RCC 7860 (cell line): ENCODE measurements around the gene MLC1.

Experiments
- DNase-seq: peaks from one replicate; pipeline ENCODE4 v3.0.0-alpha.2; 2015; ENCODE audit warnings: low spot score
- FAIRE-seq: peaks from 2 replicates; lab custom pipeline; 2012; peaks lifted over from hg19 to GRCh38; lab: Jason Lieb, UNC

Gene MLC1

GRCh38 chr22:50078761-50079160 is 6.5 kb downstream of the MLC1 start:
- no peak for FAIRE-seq
- no peak for DNase-seq

GRCh38 chr22:50078246-50078645 is 7.0 kb downstream of the MLC1 start:
- FAIRE-seq, result no peak

GRCh38 chr22:50076646-50077535 is 8.3 kb downstream of the MLC1 start:
- DNase-seq (no peak), FAIRE-seq (no peak)

More at GRCh38 chr22:50078246-50078645, 7.0 kb downstream of the MLC1 start:
- no peak for DNase-seq

- FAIRE-seq, result no peak
These were observed 10.4 kb downstream of the MLC1 start for GRCh38 chr22:50074551-50075530.

GRCh38 chr22:50074056-50074455 is 11.2 kb downstream of the MLC1 start:
- no peak for FAIRE-seq

More at GRCh38 chr22:50074551-50075530, 10.4 kb downstream of the MLC1 start:
- DNase-seq, result no peak

GRCh38 chr22:50072714-50073538 is 12.3 kb downstream of the MLC1 start:
- FAIRE-seq, result no peak
- no peak for DNase-seq

More at GRCh38 chr22:50074056-50074455, 11.2 kb downstream of the MLC1 start:
- no peak for DNase-seq

GRCh38 chr22:50072167-50072555 is 13.1 kb downstream of the MLC1 start:
- DNase-seq, result no peak
- no peak for FAIRE-seq

- FAIRE-seq (no peak), DNase-seq (no peak)
These were observed 13.6 kb downstream of the MLC1 start for GRCh38 chr22:50071432-50072166.

GRCh38 chr22:50070366-50070765 is 14.9 kb downstream of the MLC1 start:
- DNase-seq (no peak), FAIRE-seq (no peak)

- DNase-seq (no peak), FAIRE-seq (no peak)
These were observed 17.1 kb downstream of the MLC1 start for GRCh38 chr22:50068096-50068495.

GRCh38 chr22:50067244-50067643 is 18.0 kb downstream of the MLC1 start:
- no peak for DNase-seq
- FAIRE-seq, result no peak

- FAIRE-seq (no peak), DNase-seq (no peak)
These were observed 20.8 kb downstream of the MLC1 start for GRCh38 chr22:50064453-50064852.

- FAIRE-seq, result no peak
These were observed 21.4 kb downstream of the MLC1 start for GRCh38 chr22:50063589-50064393.

GRCh38 chr22:50062509-50063135 is 22.6 kb downstream of the MLC1 start:
- no peak for DNase-seq
- FAIRE-seq, result no peak

More at GRCh38 chr22:50063589-50064393, 21.4 kb downstream of the MLC1 start:
- DNase-seq, result no peak

GRCh38 chr22:50061824-50062355 is 23.3 kb downstream of the MLC1 start:
- DNase-seq, result no peak
- FAIRE-seq, result no peak

- DNase-seq (no peak), FAIRE-seq (no peak)
These were observed 23.9 kb downstream of the MLC1 start for GRCh38 chr22:50061141-50061823.

- FAIRE-seq, result no peak
- DNase-seq, result no peak
These were observed 24.6 kb downstream of the MLC1 start for GRCh38 chr22:50060441-50061140.
